OCI-LY1 (cell line): Measurements from ENCODE around the gene NFILZ.
A peak's percentile ranks its signal among the peaks of the same experiment; 100 is the strongest.

Experiments used
- CTCF ChIP-seq: fragments of 200-600 bp; sonication (generic), shearing (Covaris generic); IDR thresholded peaks from 2 replicates; pipeline ENCODE4 v1.5.1; 2017; ENCODE audit warnings: mild to moderate bottlenecking, antibody characterized with exemption, low read length, moderate library complexity, mixed read lengths
- EZH2 ChIP-seq: fragments of 200-600 bp; sonication (generic), shearing (Covaris generic); IDR thresholded peaks from 2 replicates; pipeline ENCODE4 v1.8.0; 2017; ENCODE audit warnings: borderline replicate concordance, mixed run types, mild to moderate bottlenecking, antibody characterized with exemption, low read length, moderate library complexity, mixed read lengths

- peak; percentile 99 for TF ChIP-seq CTCF
- TF ChIP-seq EZH2, result no peak
These were observed 49.6 kb upstream of the NFILZ start for GRCh38 chr19:8580710-8581281.
